H1 (cell line): Measurements from ENCODE around the gene NLRP6. TPM values are rescaled to one million over a fixed set of nuclear protein-coding genes. Genes with fewer than 3 reads are reported as not detected.

ENCODE experiments used
- CTCF ChIA-PET: fragments of 300-600 bp; sonication (Branson Sonifier 250); formaldehyde crosslinking; loops from one replicate; lab custom pipeline; 2021; ENCODE audit not compliant: partially characterized antibody; lab: Charles Lee
- POLR2A ChIA-PET: fragments of 300-600 bp; sonication (Branson Sonifier 250); formaldehyde crosslinking; loops from one replicate; lab custom pipeline; 2021; ENCODE audit warnings: inconsistent platforms; ENCODE audit not compliant: partially characterized antibody; lab: Charles Lee
- DNase-seq, 2 experiments: peaks; one replicate each; pipeline versions ENCODE4 v3.0.0 to v3.0.0-alpha.2; 2010 to 2022; ENCODE audit warnings: low spot score in 2 of 2, low read depth in 1 of 2, mixed read lengths in 1 of 2
- FAIRE-seq: peaks from 2 replicates; lab custom pipeline; 2011; peaks lifted over from hg19 to GRCh38; lab: Jason Lieb, UNC
- H2AFZ ChIP-seq: 2 replicates; pipeline ENCODE4 v1.8.1; 2012; ENCODE audit warnings: low read length, inconsistent platforms
- H2AK5ac ChIP-seq: 2 replicates; pipeline ENCODE4 v1.6.1; 2013; ENCODE audit warnings: low read depth, low read length
- H2BK120ac ChIP-seq: replicated peaks from 2 replicates; pipeline ENCODE3; 2013; ENCODE audit warnings: low read depth, low read length, inconsistent platforms
- H2BK12ac ChIP-seq: 2 replicates; pipeline ENCODE4 v1.6.1; 2013; ENCODE audit warnings: low read depth, low read length
- H2BK15ac ChIP-seq: 2 replicates; pipeline ENCODE4 v1.6.1; 2013; ENCODE audit warnings: low read length
- H2BK20ac ChIP-seq: 2 replicates; pipeline ENCODE4 v1.6.1; 2013; ENCODE audit warnings: low read length
- H2BK5ac ChIP-seq: 2 replicates; pipeline ENCODE4 v1.6.1; 2013; ENCODE audit warnings: low read depth, low read length
- H3K14ac ChIP-seq: 2 replicates; pipeline ENCODE4 v1.6.1; 2013; ENCODE audit warnings: inconsistent platforms; ENCODE audit not compliant: insufficient read length
- H3K18ac ChIP-seq: 2 replicates; pipeline ENCODE4 v1.6.1; 2013; ENCODE audit warnings: low read length; ENCODE audit errors: extremely low read depth
- H3K23ac ChIP-seq: 2 replicates; pipeline ENCODE4 v1.6.1; 2013; ENCODE audit warnings: inconsistent platforms; ENCODE audit not compliant: insufficient read length
- H3K23me2 ChIP-seq: 2 replicates; pipeline ENCODE4 v1.6.1; 2013; ENCODE audit warnings: low read depth, low read length
- H3K27ac ChIP-seq: 2 replicates; pipeline ENCODE4 v1.6.1; 2011; ENCODE audit warnings: low read depth, low read length, inconsistent platforms
- H3K27me3 ChIP-seq, 4 experiments: replicated peaks in 1 of 4; 1 replicate in 1 of 4; 2 replicates in 3 of 4; pipeline versions ENCODE4 v1.6.1 to v1.8.1; 2011 to 2013; ENCODE audit warnings: low read length in 3 of 4, mild to moderate bottlenecking in 3 of 4, inconsistent platforms in 2 of 4, mixed read lengths in 2 of 4, moderate library complexity in 1 of 4; ENCODE audit not compliant: control insufficient read depth in 3 of 4, insufficient read depth in 3 of 4; ENCODE audit errors: extremely low read depth in 1 of 4
- H3K36me3 ChIP-seq, 4 experiments: 2 replicates each; pipeline versions ENCODE4 v1.6.1 to v1.8.1; 2011 to 2013; ENCODE audit warnings: mild to moderate bottlenecking in 4 of 4, low read length in 3 of 4, moderate library complexity in 2 of 4, control low read depth in 1 of 4, inconsistent platforms in 1 of 4; ENCODE audit not compliant: insufficient read depth in 4 of 4, control insufficient read depth in 2 of 4
- H3K4ac ChIP-seq: replicated peaks from 2 replicates; pipeline ENCODE3; 2013; ENCODE audit warnings: low read length, low read depth, mixed read lengths, inconsistent platforms; ENCODE audit not compliant: insufficient read length
- H3K4me1 ChIP-seq, 4 experiments: replicated peaks in 1 of 4; 1 replicate in 1 of 4; 2 replicates in 3 of 4; pipeline versions ENCODE4 v1.6.1 to v1.8.1; 2011 to 2013; ENCODE audit warnings: low read length in 3 of 4, inconsistent platforms in 2 of 4, mixed read lengths in 1 of 4; ENCODE audit not compliant: insufficient read depth in 4 of 4, control insufficient read depth in 3 of 4
- H3K4me2 ChIP-seq, 2 experiments: 2 replicates each; pipeline versions ENCODE4 v1.6.1 to v1.8.1; 2011 to 2013; ENCODE audit warnings: low read depth in 2 of 2, low read length in 2 of 2, control low read depth in 1 of 2, inconsistent platforms in 1 of 2, mild to moderate bottlenecking in 1 of 2; ENCODE audit not compliant: insufficient read depth in 1 of 2
- H3K4me3 ChIP-seq, 4 experiments: fragments of 200-600, 300-600 bp in 1 of 4; sonication (generic), shearing (Covaris generic), sonication (Bioruptor Twin) in 1 of 4; 2 replicates each; pipeline versions ENCODE4 v1.5.1 to v1.8.1; 2011 to 2016; ENCODE audit warnings: low read length in 4 of 4, low read depth in 3 of 4, control low read depth in 2 of 4, inconsistent platforms in 2 of 4, mild to moderate bottlenecking in 2 of 4, mixed read lengths in 1 of 4, moderate library complexity in 1 of 4; ENCODE audit not compliant: insufficient read depth in 2 of 4; ENCODE audit errors: extremely low read depth in 1 of 4
- H3K56ac ChIP-seq: replicated peaks from 2 replicates; pipeline ENCODE3; 2013; ENCODE audit warnings: low read depth, mild to moderate bottlenecking, mixed read lengths, low read length, inconsistent platforms; ENCODE audit not compliant: insufficient read length
- H3K79me1 ChIP-seq: 2 replicates; pipeline ENCODE4 v1.6.1; 2013; ENCODE audit warnings: low read depth, low read length, control low read depth
- H3K79me2 ChIP-seq, 2 experiments: 2 replicates each; pipeline versions ENCODE4 v1.6.1 to v1.8.1; 2012 to 2013; ENCODE audit warnings: low read length in 2 of 2, mild to moderate bottlenecking in 2 of 2, inconsistent platforms in 1 of 2; ENCODE audit not compliant: insufficient read depth in 2 of 2, control insufficient read depth in 1 of 2
- H3K9ac ChIP-seq, 4 experiments: replicated peaks in 1 of 4; 1 replicate in 1 of 4; 2 replicates in 3 of 4; pipeline versions ENCODE4 v1.6.1 to v1.8.1; 2011 to 2013; ENCODE audit warnings: low read depth in 3 of 4, low read length in 3 of 4, control low read depth in 2 of 4, mild to moderate bottlenecking in 2 of 4, moderate library complexity in 2 of 4, inconsistent platforms in 1 of 4; ENCODE audit errors: extremely low read depth in 1 of 4
- H3K9me3 ChIP-seq, 2 experiments: 2 replicates each; pipeline versions ENCODE4 v1.6.1 to v1.8.1; 2012 to 2013; ENCODE audit warnings: mild to moderate bottlenecking in 2 of 2, moderate library complexity in 2 of 2, control low read depth in 1 of 2, inconsistent platforms in 1 of 2, low read depth in 1 of 2, low read length in 1 of 2, mixed read lengths in 1 of 2; ENCODE audit not compliant: insufficient read depth in 2 of 2
- H4K20me1 ChIP-seq, 2 experiments: replicated peaks in 1 of 2; 2 replicates each; pipeline versions ENCODE3 to v1.8.1; 2011 to 2013; ENCODE audit warnings: inconsistent platforms in 2 of 2, low read length in 2 of 2, mild to moderate bottlenecking in 1 of 2; ENCODE audit not compliant: insufficient read depth in 2 of 2, control insufficient read depth in 1 of 2
- H4K5ac ChIP-seq: 2 replicates; pipeline ENCODE4 v1.6.1; 2013; ENCODE audit warnings: low read length, low read depth, mixed read lengths, inconsistent platforms; ENCODE audit not compliant: insufficient read length
- H4K8ac ChIP-seq: 2 replicates; pipeline ENCODE4 v1.8.0; 2013; ENCODE audit warnings: mild to moderate bottlenecking, moderate library complexity, low read length, inconsistent platforms; ENCODE audit not compliant: insufficient read depth; ENCODE audit errors: extremely low read depth
- H4K91ac ChIP-seq: replicated peaks from 2 replicates; pipeline ENCODE3; 2013; ENCODE audit warnings: low read length, mixed read lengths, inconsistent platforms; ENCODE audit not compliant: insufficient read length
- ASH2L ChIP-seq: fragments of 200-600, 300-600 bp; sonication (generic); IDR thresholded peaks from one replicate; pipeline ENCODE4 v1.7.1; 2017; ENCODE audit warnings: low read length
- BCL11A ChIP-seq, 2 experiments: IDR thresholded peaks; one replicate each; pipeline ENCODE4 v1.6.1; 2011; ENCODE audit warnings: low read depth in 2 of 2, low read length in 2 of 2, mild to moderate bottlenecking in 2 of 2
- BRCA1 ChIP-seq: IDR thresholded peaks from 2 replicates; pipeline ENCODE4 v1.6.1; 2012; ENCODE audit warnings: low read depth, low read length, improper control_type of control experiment
- KDM1A ChIP-seq: fragments of 200-600, 300-600 bp; sonication (generic); IDR thresholded peaks from 2 replicates; pipeline ENCODE4 v1.7.1; 2016; ENCODE audit warnings: mild to moderate bottlenecking, low read length, borderline replicate concordance
- KDM4A ChIP-seq: IDR thresholded peaks from one replicate; pipeline ENCODE4 v1.7.1; 2012; ENCODE audit warnings: low read depth, mild to moderate bottlenecking, moderate library complexity, low read length, inconsistent platforms; ENCODE audit not compliant: severe bottlenecking
- RBBP5 ChIP-seq: IDR thresholded peaks from 2 replicates; pipeline ENCODE4 v1.7.1; 2012; ENCODE audit warnings: low read depth, mild to moderate bottlenecking, inconsistent platforms, low read length, moderate library complexity, borderline replicate concordance
- RXRA ChIP-seq: IDR thresholded peaks from 2 replicates; pipeline ENCODE4 v1.6.1; 2011; ENCODE audit warnings: low read depth, mild to moderate bottlenecking, low read length, moderate library complexity; ENCODE audit not compliant: insufficient read depth
- SAP30 ChIP-seq: fragments of 300-600 bp; sonication (generic); IDR thresholded peaks from 2 replicates; pipeline ENCODE4 v1.7.1; 2012; ENCODE audit warnings: low read length, moderate library complexity, mild to moderate bottlenecking, inconsistent platforms; ENCODE audit not compliant: insufficient read depth, insufficient replicate concordance
- SIRT6 ChIP-seq: IDR thresholded peaks from one replicate; pipeline ENCODE4 v1.7.1; 2012; ENCODE audit warnings: low read length, inconsistent platforms
- TAF1 ChIP-seq: IDR thresholded peaks from 2 replicates; pipeline ENCODE4 v1.6.1; 2011; ENCODE audit warnings: mild to moderate bottlenecking, low read depth, low read length
- WGBS, 2 experiments: shearing (Covaris generic) in 1 of 2; methylation state at CpG; one replicate each; pipeline versions ENCODE4 v1.1.6 to v1.1.7; 2013 to 2015; ENCODE audit warnings: low lambda C conversion rate in 2 of 2, mixed read lengths in 2 of 2, inconsistent platforms in 1 of 2, low coverage in 1 of 2, missing lambda C conversion rate in 1 of 2; ENCODE audit not compliant: insufficient replicate concordance in 2 of 2, insufficient coverage in 1 of 2, insufficient read length in 1 of 2; ENCODE audit errors: extremely low coverage in 1 of 2, missing lambda C conversion rate in 1 of 2; 5-methylcytosine and 5-hydroxymethylcytosine counted together
- polyA plus RNA-seq, 7 experiments: library from polyadenylated mRNA; depleted of rRNA in 3 of 7; stranded (reverse) in 5 of 7; unstranded in 2 of 7; fragments of >200 nt in 5 of 7; fragments of 200-250 nt in 2 of 7; gene quantifications; 1 replicate in 5 of 7; 2 replicates in 1 of 7; 4 replicates in 1 of 7; pipeline versions ENCODE4 v1.2.1 to v1.2.3, GENCODE V29; 2011 to 2013; ENCODE audit warnings: missing spikeins in 2 of 7, mixed read lengths in 2 of 7
- total RNA-seq: library from RNA; stranded (reverse); fragmentation: NEBNext Ultra II Directional; extraction: Animal tissue kit (Norgen Biotek cat#: 25700); gene quantifications from 2 replicates; pipeline ENCODE4 v1.2.1, GENCODE V29; 2021
- TF ChIP-seq, protein P1 (sequence below), 3 experiments: IDR thresholded peaks; 1 replicate in 2 of 3; 2 replicates in 1 of 3; pipeline versions ENCODE4 v1.5.1 to v1.6.1; 2011; ENCODE audit warnings: low read length in 3 of 3, mild to moderate bottlenecking in 3 of 3, inconsistent platforms in 2 of 3, low read depth in 1 of 3, moderate library complexity in 1 of 3; ENCODE audit not compliant: insufficient read depth in 1 of 3; ENCODE audit errors: control extremely low read depth in 1 of 3

Gene NLRP6
- total and polyA plus RNA-seq, 2 of the 8 experiments (the other 6 are each of a cell fraction or from before 2014, with no cell fraction given), result not detected

GRCh38 chr11:303363-303762 is 25.2 kb downstream of the NLRP6 start:
- H3K4me1 ChIP-seq, result peaks cover 18 to 44% (median 34%) of the 10 kb centered on the region in 4 experiments
- H4K20me1 ChIP-seq, result no peaks in the 10 kb centered on the region
- no peaks in the 10 kb centered on the region for H3K79me2 ChIP-seq
- no peak for DNase-seq
- no peaks in the 10 kb centered on the region for H3K36me3 ChIP-seq
- no peaks in the 10 kb centered on the region for H3K79me1 ChIP-seq
- H2BK15ac ChIP-seq, result no peak overlapping the region; the same call in 1 of the 2 replicates
- no peak overlapping the region for H3K9ac ChIP-seq
- H3K14ac ChIP-seq, result no peak overlapping the region
- H3K4me3 ChIP-seq, result no peak overlapping the region
- no peak for FAIRE-seq
- ChIA-PET CTCF (interaction anchor here (0.6 to 6.1 kb wide), 7 partner anchors 9 to 1175 kb away, joined by 3 to 52 read pairs (median 4); no protein-coding TSS in a partner anchor), POLR2A (interaction anchor here (3.7 to 5.2 kb wide), 2 partner anchors 13 kb away, joined by 14 to 33 read pairs; no protein-coding TSS in a partner anchor)
- H3K4ac ChIP-seq, result no peak overlapping the region
- H3K27me3 ChIP-seq, result no peaks in the 10 kb centered on the region; a peak in 1 of 7 replicates
- H2BK120ac ChIP-seq, result no peak overlapping the region
- H3K9me3 ChIP-seq, result no peaks in the 10 kb centered on the region
- H2BK12ac ChIP-seq, result peak overlapping the region; percentile 98; the same call in 1 of the 2 replicates
- H3K4me2 ChIP-seq, result no peak overlapping the region
- WGBS, 2 experiments, result 95% methylated on average over 6 of the region's 12 CpGs; no CpG with 5 or more reads in 1 of the 2 experiments
- no peak overlapping the region for H3K27ac ChIP-seq
- H2AFZ ChIP-seq, result no peak overlapping the region
- no peak overlapping the region for H4K5ac ChIP-seq
- peak overlapping the region; percentile 92; the same call in 1 of the 2 replicates for H2BK5ac ChIP-seq
- no peak overlapping the region for H2AK5ac ChIP-seq
- H3K18ac ChIP-seq, result peak overlapping the region; percentile 93; the same call in 1 of the 2 replicates
- H4K8ac ChIP-seq, result no peak overlapping the region
- H2BK20ac ChIP-seq, result peak overlapping the region; percentile 56; the same call in 1 of the 2 replicates
- H3K56ac ChIP-seq, result no peak overlapping the region
- no peak overlapping the region for H4K91ac ChIP-seq
- H3K23me2 ChIP-seq, result peaks cover 2% of the 10 kb centered on the region; the same call in 1 of the 2 replicates
- H3K23ac ChIP-seq, result no peak overlapping the region
- TF ChIP-seq TAF1 (no peak), BCL11A (IDR thresholded peaks at IDR 0.05; ENCODE audit: low read depth in 2 of 2, low read length in 2 of 2) (no peak), KDM1A (no peak), BRCA1 (no peak), RBBP5 (no peak), SAP30 (no peak), ASH2L (no peak), SIRT6 (no peak), KDM4A (no peak), RXRA (no peak)
- TF ChIP-seq, protein P1, sequence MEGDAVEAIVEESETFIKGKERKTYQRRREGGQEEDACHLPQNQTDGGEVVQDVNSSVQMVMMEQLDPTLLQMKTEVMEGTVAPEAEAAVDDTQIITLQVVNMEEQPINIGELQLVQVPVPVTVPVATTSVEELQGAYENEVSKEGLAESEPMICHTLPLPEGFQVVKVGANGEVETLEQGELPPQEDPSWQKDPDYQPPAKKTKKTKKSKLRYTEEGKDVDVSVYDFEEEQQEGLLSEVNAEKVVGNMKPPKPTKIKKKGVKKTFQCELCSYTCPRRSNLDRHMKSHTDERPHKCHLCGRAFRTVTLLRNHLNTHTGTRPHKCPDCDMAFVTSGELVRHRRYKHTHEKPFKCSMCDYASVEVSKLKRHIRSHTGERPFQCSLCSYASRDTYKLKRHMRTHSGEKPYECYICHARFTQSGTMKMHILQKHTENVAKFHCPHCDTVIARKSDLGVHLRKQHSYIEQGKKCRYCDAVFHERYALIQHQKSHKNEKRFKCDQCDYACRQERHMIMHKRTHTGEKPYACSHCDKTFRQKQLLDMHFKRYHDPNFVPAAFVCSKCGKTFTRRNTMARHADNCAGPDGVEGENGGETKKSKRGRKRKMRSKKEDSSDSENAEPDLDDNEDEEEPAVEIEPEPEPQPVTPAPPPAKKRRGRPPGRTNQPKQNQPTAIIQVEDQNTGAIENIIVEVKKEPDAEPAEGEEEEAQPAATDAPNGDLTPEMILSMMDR (IDR thresholded peaks at IDR 0.05; ENCODE audit: control extremely low read depth in 1 of 3, insufficient read depth in 1 of 3, low read depth in 1 of 3, low read length in 3 of 3), result no peak
